Measurements from ENCODE around the gene POLR2E. TPM values are rescaled to one million over a fixed set of nuclear protein-coding genes. Genes with fewer than 3 reads are reported as not detected.
"Not testable (repeated sequence)": the region's sequence is repeated elsewhere in the genome, so short reads cannot be mapped to it uniquely, and the experiment has no call there.

The POLR2E gene
- polyA plus RNA-seq, 4 donors = 122 to 189 (median 142) TPM

DNA sequence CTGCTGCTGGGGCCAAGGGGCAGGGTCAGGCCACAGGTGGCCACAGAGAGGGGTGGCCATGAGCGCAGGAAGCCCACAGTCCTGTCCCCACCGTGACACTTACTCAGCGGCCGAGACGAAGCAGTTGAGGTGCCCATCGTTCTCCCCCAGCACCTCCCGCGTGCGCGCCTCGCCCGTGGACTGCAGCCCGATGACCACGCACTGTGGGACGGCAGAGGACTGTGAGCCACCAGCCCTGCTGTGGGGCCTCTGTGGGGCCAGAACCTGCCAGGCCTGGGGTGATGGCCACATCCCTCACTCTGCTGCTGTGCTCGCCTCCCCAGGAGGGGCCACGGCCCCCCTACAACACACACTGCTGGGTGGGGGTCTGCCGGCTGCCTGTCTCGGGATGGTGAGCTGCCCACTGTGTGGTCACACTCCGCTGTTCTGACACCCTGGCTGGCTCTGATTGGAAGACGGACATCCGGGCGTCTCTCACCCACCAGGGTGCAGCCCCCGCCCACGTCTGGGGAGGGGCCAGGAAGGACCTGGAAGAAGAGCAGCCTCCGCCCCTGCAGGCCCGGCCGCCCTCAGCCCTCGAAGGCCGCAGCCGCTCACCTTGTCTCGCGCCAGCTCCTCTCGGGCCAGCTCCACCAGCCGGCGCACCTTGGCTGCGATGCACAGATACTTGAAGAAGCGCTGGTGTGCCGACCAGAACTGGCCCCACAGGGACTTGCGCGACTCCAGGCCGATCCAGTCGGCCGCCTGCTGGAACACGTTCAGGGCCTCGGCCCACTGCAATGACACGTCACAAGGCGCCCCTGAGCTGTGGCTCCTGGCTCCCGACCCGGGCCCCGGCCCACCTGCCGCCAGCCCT is 21.8 kb upstream of the POLR2E start:
- WGBS, 3 donors = 92 to 96% (median 94%) methylated on average over 43 to 52 of the region's 52 CpGs
- no peak for DNase-seq
- no peaks in the 10 kb centered on the region for H3K27me3 ChIP-seq (ENCODE audit: control insufficient read depth in 3 of 3, insufficient read depth in 3 of 3, low read length in 3 of 3)
- FAIRE-seq = no peak
- H3K4me1 ChIP-seq (ENCODE audit: control insufficient read depth in 3 of 3, insufficient read depth in 2 of 3, low read depth in 1 of 3, low read length in 2 of 3) = peaks cover 0 to 22% (median 3%) of the 10 kb centered on the region in 3 donors
- H3K4me3 ChIP-seq (ENCODE audit: low read depth in 1 of 3, low read length in 3 of 3) = no peak overlapping the region
- no peak overlapping the region for H3K27ac ChIP-seq (ENCODE audit: low read depth in 1 of 3, low read length in 2 of 3)
- H3K36me3 ChIP-seq (ENCODE audit: control insufficient read depth in 3 of 3, insufficient read depth in 2 of 3, low read depth in 1 of 3, low read length in 3 of 3) = peaks cover 29 to 93% (median 46%) of the 10 kb centered on the region in 3 donors
- H3K9me3 ChIP-seq (ENCODE audit: control insufficient read depth in 2 of 2, insufficient read depth in 1 of 2, low read depth in 1 of 2, low read length in 1 of 2) = no peaks in the 10 kb centered on the region

DNA sequence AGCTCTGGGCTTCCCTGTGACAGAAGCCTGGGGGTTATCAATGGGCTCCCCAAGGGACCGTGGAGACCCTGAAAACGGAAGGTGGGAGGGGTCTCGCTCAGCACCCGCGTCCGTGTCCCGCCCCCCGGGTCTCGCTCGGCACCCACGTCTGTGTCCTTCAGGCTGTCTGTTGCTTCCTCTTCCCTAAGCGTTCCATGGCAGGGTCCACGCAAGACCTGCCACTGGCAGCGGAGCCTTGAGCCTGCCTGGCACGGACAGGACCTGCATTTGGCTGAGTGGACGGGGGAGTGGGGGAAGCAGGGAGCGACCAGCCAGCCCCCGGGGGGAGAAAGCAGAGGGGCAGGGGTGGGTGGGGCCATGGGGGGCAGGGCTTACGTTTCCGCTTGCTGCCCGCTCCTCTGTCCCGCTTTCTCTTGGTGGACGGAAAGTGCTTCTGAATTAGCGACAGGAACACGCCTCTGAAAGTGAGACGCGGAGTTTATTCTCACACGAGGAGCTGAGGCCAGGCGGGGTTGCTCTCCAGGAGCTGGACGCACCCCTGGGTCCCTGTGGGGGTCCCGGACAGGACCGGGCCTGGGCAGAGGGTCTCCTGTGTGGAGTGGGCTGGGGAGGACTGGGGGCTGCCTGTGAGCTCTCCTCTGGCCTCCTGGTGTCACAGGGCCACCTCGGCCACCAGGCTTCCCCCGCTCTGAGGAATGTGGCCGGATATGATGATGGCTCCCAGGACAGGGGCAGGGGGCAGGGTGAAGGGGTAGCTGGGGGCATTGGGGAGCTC is 20.7 kb upstream of the POLR2E start:
- peaks cover 0 to 23% (median 3%) of the 10 kb centered on the region in 3 donors for H3K4me1 ChIP-seq (ENCODE audit: control insufficient read depth in 3 of 3, insufficient read depth in 2 of 3, low read depth in 1 of 3, low read length in 2 of 3)
- DNase-seq (no peak), FAIRE-seq (no peak)
- H3K4me3 ChIP-seq (ENCODE audit: low read depth in 1 of 3, low read length in 3 of 3) = no peak overlapping the region
- H3K27ac ChIP-seq (ENCODE audit: low read depth in 1 of 3, low read length in 2 of 3) = no peak overlapping the region
- H3K9me3 ChIP-seq (ENCODE audit: control insufficient read depth in 2 of 2, insufficient read depth in 1 of 2, low read depth in 1 of 2, low read length in 1 of 2) = no peaks in the 10 kb centered on the region
- H3K27me3 ChIP-seq (ENCODE audit: control insufficient read depth in 3 of 3, insufficient read depth in 3 of 3, low read length in 3 of 3) = no peaks in the 10 kb centered on the region
- WGBS, 3 donors = 89 to 92% (median 92%) methylated on average over 34 to 35 of the region's 35 CpGs
- H3K36me3 ChIP-seq (ENCODE audit: control insufficient read depth in 3 of 3, insufficient read depth in 2 of 3, low read depth in 1 of 3, low read length in 3 of 3) = peaks cover 21 to 92% (median 42%) of the 10 kb centered on the region in 3 donors

DNA sequence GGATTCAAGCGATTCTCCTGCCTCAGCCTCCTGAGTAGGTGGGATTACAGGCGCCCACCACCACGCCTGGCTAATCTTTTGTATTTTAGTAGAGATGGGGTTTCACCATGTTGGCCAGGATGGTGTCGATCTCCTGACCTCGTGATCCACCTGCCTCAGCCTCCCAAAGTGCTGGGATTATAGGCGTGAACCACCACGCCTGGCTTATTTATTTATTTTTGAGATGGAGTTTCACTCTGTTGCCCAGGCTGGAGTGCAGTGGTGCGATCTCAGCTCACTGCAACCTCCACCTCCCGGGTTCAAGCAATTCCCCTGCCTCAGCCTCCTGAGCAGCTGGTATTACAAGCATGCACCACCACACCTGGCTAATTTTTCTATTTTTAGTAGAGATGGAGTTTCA is 19.6 kb upstream of the POLR2E start:
- WGBS, 3 donors = 87 to 93% (median 90%) methylated on average over 9 of the region's 9 CpGs
- H3K27me3 ChIP-seq (ENCODE audit: control insufficient read depth in 3 of 3, insufficient read depth in 3 of 3, low read length in 3 of 3); FAIRE-seq; DNase-seq; H3K27ac ChIP-seq (ENCODE audit: low read depth in 1 of 3, low read length in 2 of 3); H3K4me3 ChIP-seq (ENCODE audit: low read depth in 1 of 3, low read length in 3 of 3); H3K9me3 ChIP-seq (ENCODE audit: control insufficient read depth in 2 of 2, insufficient read depth in 1 of 2, low read depth in 1 of 2, low read length in 1 of 2): not testable (repeated sequence)
- H3K36me3 ChIP-seq (ENCODE audit: control insufficient read depth in 3 of 3, insufficient read depth in 2 of 3, low read depth in 1 of 3, low read length in 3 of 3) = peaks cover 23 to 92% (median 37%) of the 10 kb centered on the region in 3 donors
- H3K4me1 ChIP-seq (ENCODE audit: control insufficient read depth in 3 of 3, insufficient read depth in 2 of 3, low read depth in 1 of 3, low read length in 2 of 3) = peaks cover 0 to 23% (median 3%) of the 10 kb centered on the region in 3 donors

DNA sequence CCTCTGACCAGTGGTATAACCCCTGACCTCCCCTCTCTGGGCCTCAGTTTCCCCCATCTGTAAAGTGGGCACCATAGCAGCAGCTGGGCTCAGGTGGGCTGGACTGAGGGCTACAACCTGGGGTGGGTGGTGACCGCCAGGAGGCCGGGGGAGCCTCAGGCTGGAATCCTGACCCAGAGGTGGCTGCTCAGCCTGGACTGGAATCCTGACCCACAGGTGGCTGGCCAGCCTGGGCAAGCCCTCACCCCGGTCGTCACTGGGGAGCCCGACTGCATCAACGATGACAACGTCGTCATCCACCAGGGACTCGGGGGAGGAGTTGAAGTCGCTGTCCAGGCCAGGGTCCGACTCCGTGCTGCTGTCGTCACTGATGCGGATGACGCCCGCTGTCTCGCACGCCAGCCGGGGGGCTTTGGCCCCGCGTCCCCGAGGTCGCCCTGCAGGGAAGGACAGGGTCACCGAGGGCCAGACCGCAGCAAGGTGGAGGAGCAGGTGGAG is 18.9 kb upstream of the POLR2E start:
- FAIRE-seq (no peak), DNase-seq (no peak)
- peaks cover 0 to 23% (median 3%) of the 10 kb centered on the region in 3 donors for H3K4me1 ChIP-seq (ENCODE audit: control insufficient read depth in 3 of 3, insufficient read depth in 2 of 3, low read depth in 1 of 3, low read length in 2 of 3)
- H3K36me3 ChIP-seq (ENCODE audit: control insufficient read depth in 3 of 3, insufficient read depth in 2 of 3, low read depth in 1 of 3, low read length in 3 of 3) = peaks cover 21 to 92% (median 38%) of the 10 kb centered on the region in 3 donors
- H3K4me3 ChIP-seq (ENCODE audit: low read depth in 1 of 3, low read length in 3 of 3) = peak overlapping the region in 1 of 3 donors; percentile 2
- peak overlapping the region; percentile 72 to 91 (median 80) for H3K27ac ChIP-seq (ENCODE audit: low read depth in 1 of 3, low read length in 2 of 3)
- H3K27me3 ChIP-seq (ENCODE audit: control insufficient read depth in 3 of 3, insufficient read depth in 3 of 3, low read length in 3 of 3) = no peaks in the 10 kb centered on the region
- H3K9me3 ChIP-seq (ENCODE audit: control insufficient read depth in 2 of 2, insufficient read depth in 1 of 2, low read depth in 1 of 2, low read length in 1 of 2) = no peaks in the 10 kb centered on the region
- WGBS, 3 donors = 91 to 93% (median 91%) methylated on average over 23 to 25 of the region's 25 CpGs

DNA sequence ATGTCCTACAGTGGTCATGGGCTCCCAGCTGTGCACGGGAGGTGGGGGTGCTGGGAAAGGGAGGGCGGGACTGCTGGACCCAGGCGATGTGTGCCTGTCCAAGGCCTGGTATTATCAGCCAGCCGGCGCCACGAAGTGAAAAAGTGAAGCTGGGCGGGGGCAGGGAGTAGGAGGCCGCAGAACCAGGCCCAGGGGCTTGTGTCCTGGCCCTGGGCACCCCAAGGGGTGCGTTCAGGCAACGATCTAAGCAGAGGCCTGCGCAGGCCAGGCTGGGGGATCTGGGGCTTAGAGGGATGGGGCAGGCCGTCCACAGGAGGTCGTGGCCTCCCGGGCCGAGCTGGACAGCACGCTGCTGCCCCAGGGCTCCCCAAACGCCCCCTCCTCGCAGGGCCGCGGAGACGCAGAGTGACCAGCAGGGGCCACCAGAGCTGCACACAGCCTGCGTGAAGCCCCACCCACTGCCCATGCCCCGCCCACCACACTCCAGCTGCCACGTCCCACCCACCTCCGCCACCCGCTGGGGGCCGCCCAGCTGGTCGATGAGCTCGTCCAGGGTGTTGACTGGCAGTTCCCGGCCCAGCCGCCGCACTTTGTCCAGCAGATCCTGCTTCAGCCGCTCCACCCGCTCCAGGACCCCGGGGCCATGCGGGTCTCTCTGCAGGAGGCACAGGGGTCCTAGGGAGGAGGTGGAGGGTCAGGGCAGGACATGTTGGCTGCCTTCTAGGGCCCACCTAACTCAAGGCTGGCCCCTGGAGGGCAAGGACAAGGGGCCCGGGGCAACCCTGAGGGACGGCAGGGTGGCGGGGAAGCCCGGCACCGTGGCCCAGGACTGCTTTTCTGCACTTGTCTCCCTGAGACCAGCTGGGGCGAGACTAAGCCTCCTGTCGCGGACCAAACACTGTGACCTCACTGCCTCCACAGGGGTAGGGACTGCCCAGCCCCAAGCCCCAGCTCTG is 18.1 kb upstream of the POLR2E start:
- no peak for FAIRE-seq

DNA sequence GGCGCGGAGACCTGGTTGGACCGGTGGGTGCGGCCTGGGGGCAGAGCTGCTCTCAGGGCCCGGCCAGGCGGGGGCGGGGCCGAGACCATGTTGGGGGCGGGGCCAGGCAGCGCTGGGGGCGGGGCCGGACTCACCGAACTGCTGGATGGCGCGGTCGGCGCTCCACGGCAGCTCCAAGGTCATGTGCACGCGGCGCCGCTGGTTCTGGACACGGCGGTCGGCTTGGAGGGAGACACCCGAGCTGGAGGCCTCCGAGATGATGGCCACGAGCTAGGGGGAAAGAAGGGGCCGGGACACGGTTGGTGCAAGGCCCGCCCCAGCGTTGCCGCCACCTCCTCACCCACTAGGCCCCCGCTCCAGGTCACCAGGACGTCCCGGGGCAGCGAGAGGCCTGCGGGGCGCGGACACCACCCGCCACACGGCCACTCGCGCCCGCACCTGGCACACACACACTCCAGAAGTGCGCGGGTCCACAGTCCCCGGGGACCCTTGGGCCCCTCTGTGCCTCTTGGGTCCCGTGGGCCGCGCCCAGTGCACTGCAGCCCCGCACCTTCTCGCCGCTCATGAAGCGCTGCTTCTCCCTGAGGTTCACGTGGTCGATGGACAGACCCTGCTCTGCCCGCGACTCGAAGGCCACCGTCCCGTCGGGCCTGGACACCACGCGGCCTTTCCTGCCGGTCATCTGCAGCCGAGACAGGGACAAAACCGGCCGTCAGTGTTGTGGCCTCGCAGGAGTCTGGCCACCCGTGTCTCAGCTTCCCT is 17.3 kb upstream of the POLR2E start:
- Histone ChIP-seq H3K27ac (ENCODE audit: low read depth in 1 of 3, low read length in 2 of 3) (peak overlapping the region in 1 of 3 donors; percentile 2), H3K36me3 (ENCODE audit: control insufficient read depth in 3 of 3, insufficient read depth in 2 of 3, low read depth in 1 of 3, low read length in 3 of 3) (peaks cover 22 to 87% (median 40%) of the 10 kb centered on the region in 3 donors), H3K9me3 (ENCODE audit: control insufficient read depth in 2 of 2, insufficient read depth in 1 of 2, low read depth in 1 of 2, low read length in 1 of 2) (no peaks in the 10 kb centered on the region), H3K4me3 (ENCODE audit: low read depth in 1 of 3, low read length in 3 of 3) (no peak overlapping the region), H3K27me3 (ENCODE audit: control insufficient read depth in 3 of 3, insufficient read depth in 3 of 3, low read length in 3 of 3) (no peaks in the 10 kb centered on the region), H3K4me1 (ENCODE audit: control insufficient read depth in 3 of 3, insufficient read depth in 2 of 3, low read depth in 1 of 3, low read length in 2 of 3) (peaks cover 0 to 23% (median 3%) of the 10 kb centered on the region in 3 donors)
- FAIRE-seq (no peak), DNase-seq (peak; percentile 80 to 82)
- WGBS, 3 donors = 49 to 74% (median 66%) methylated on average over 57 to 71 of the region's 71 CpGs

More for the DNA sequence above, 18.1 kb upstream of the POLR2E start:
- Histone ChIP-seq H3K27ac (ENCODE audit: low read depth in 1 of 3, low read length in 2 of 3) (peak overlapping the region; percentile 72 to 91 (median 80)), H3K36me3 (ENCODE audit: control insufficient read depth in 3 of 3, insufficient read depth in 2 of 3, low read depth in 1 of 3, low read length in 3 of 3) (peaks cover 20 to 90% (median 35%) of the 10 kb centered on the region in 3 donors), H3K4me1 (ENCODE audit: control insufficient read depth in 3 of 3, insufficient read depth in 2 of 3, low read depth in 1 of 3, low read length in 2 of 3) (peaks cover 0 to 23% (median 3%) of the 10 kb centered on the region in 3 donors), H3K9me3 (ENCODE audit: control insufficient read depth in 2 of 2, insufficient read depth in 1 of 2, low read depth in 1 of 2, low read length in 1 of 2) (no peaks in the 10 kb centered on the region), H3K4me3 (ENCODE audit: low read depth in 1 of 3, low read length in 3 of 3) (peak overlapping the region in 1 of 3 donors; percentile 2), H3K27me3 (ENCODE audit: control insufficient read depth in 3 of 3, insufficient read depth in 3 of 3, low read length in 3 of 3) (no peaks in the 10 kb centered on the region)
- peak; percentile 95 to 97 for DNase-seq
- 23 to 33% (median 30%) methylated on average over 32 to 44 of the region's 44 CpGs for WGBS, 3 donors

DNA sequence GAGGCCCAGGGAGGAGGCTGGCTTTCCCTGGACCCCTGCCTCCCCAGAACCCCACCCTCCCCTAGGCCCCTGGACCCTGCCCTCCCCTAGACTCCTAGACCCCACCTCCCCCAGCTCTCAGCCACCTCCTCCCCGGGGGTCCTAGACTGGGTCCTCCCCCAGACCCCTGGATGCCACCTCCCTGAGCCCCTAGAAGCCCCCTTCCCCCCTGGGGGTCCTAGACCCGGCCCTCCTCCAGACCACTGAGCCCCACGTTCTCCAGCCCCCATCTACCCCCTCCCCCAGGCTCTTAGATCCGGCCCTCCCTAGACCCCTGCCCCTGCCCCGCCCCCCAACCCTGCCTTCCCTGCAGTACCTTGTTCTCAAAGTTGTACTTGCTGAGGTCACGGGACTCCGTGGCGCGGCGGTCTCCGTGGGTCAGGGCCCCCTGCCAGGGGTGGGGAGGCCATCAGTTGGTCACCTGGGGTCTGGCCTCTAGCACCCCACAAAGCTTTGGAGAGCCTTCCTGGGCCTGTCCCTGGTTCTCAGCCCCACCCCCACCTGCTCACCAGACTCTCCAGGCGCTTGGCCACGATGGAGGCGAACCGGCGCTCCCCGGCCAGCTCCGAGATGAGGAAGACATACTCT is 16.6 kb upstream of the POLR2E start:
- Histone ChIP-seq H3K27ac (ENCODE audit: low read depth in 1 of 3, low read length in 2 of 3) (no peak overlapping the region), H3K36me3 (ENCODE audit: control insufficient read depth in 3 of 3, insufficient read depth in 2 of 3, low read depth in 1 of 3, low read length in 3 of 3) (peaks cover 15 to 87% (median 44%) of the 10 kb centered on the region in 3 donors), H3K4me1 (ENCODE audit: control insufficient read depth in 3 of 3, insufficient read depth in 2 of 3, low read depth in 1 of 3, low read length in 2 of 3) (peaks cover 0 to 29% (median 3%) of the 10 kb centered on the region in 3 donors), H3K9me3 (ENCODE audit: control insufficient read depth in 2 of 2, insufficient read depth in 1 of 2, low read depth in 1 of 2, low read length in 1 of 2) (no peaks in the 10 kb centered on the region), H3K27me3 (ENCODE audit: control insufficient read depth in 3 of 3, insufficient read depth in 3 of 3, low read length in 3 of 3) (no peaks in the 10 kb centered on the region), H3K4me3 (ENCODE audit: low read depth in 1 of 3, low read length in 3 of 3) (no peak overlapping the region)
- FAIRE-seq (no peak), DNase-seq (no peak)
- 53 to 76% (median 69%) methylated on average over 15 to 18 of the region's 18 CpGs for WGBS, 3 donors

Measured in small intestine (tissue), 7 donors.